ENCODE measurements around the gene ATP8A1.

GRCh38 chr4:42549896-42550295 is 107.0 kb downstream of the ATP8A1 start:
- TF ChIP-seq, protein P1, sequence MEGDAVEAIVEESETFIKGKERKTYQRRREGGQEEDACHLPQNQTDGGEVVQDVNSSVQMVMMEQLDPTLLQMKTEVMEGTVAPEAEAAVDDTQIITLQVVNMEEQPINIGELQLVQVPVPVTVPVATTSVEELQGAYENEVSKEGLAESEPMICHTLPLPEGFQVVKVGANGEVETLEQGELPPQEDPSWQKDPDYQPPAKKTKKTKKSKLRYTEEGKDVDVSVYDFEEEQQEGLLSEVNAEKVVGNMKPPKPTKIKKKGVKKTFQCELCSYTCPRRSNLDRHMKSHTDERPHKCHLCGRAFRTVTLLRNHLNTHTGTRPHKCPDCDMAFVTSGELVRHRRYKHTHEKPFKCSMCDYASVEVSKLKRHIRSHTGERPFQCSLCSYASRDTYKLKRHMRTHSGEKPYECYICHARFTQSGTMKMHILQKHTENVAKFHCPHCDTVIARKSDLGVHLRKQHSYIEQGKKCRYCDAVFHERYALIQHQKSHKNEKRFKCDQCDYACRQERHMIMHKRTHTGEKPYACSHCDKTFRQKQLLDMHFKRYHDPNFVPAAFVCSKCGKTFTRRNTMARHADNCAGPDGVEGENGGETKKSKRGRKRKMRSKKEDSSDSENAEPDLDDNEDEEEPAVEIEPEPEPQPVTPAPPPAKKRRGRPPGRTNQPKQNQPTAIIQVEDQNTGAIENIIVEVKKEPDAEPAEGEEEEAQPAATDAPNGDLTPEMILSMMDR (IDR thresholded peaks at IDR 0.05) = no peak
- TF ChIP-seq POLR2A (IDR thresholded peaks at IDR 0.05; ENCODE audit: low read depth) (no peak), EP300 (IDR thresholded peaks at IDR 0.05) (no peak)

Data from esophagus muscularis mucosa (tissue), 4 donors.